ENCODE results near the gene HIGD2A.

DNA sequence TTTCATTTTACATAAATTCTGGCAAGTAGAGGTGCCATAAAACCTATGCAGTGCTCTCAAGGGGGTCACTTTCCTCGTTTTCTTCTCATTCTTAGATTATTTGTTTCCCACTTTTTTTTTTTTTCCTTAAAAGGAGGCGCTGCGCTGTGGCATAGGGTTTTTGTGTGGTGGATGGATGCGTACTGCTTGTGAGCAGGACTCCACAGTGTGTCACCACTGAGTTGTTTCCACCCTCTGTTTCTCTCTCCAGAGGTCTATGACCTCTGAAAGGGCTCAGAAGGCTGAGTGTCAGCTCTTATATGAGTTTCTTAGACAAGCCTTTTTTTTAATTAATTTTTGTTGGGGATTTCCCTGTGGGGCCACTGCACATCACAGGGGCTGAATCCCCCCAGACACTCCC lies 41.4 kb downstream of the HIGD2A start:
- TF ChIP-seq, protein P1, sequence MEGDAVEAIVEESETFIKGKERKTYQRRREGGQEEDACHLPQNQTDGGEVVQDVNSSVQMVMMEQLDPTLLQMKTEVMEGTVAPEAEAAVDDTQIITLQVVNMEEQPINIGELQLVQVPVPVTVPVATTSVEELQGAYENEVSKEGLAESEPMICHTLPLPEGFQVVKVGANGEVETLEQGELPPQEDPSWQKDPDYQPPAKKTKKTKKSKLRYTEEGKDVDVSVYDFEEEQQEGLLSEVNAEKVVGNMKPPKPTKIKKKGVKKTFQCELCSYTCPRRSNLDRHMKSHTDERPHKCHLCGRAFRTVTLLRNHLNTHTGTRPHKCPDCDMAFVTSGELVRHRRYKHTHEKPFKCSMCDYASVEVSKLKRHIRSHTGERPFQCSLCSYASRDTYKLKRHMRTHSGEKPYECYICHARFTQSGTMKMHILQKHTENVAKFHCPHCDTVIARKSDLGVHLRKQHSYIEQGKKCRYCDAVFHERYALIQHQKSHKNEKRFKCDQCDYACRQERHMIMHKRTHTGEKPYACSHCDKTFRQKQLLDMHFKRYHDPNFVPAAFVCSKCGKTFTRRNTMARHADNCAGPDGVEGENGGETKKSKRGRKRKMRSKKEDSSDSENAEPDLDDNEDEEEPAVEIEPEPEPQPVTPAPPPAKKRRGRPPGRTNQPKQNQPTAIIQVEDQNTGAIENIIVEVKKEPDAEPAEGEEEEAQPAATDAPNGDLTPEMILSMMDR (IDR thresholded peaks at IDR 0.05): no peak
- no peak for TF ChIP-seq POLR2A (IDR thresholded peaks at IDR 0.05)
